Uterus (tissue), 4 donors: ENCODE measurements around the gene TSGA10IP. TPM values are rescaled to one million over a fixed set of nuclear protein-coding genes. Genes with fewer than 3 reads are reported as not detected.

Source experiments
- DNase-seq, 2 donors: peaks; one replicate each; pipeline ENCODE4 v3.0.0-alpha.2; 2019 to 2020
- H3K27ac ChIP-seq, 2 donors: fragments of 200-600 bp; sonication (generic); 1 replicate in 1 of 2; 2 replicates in 1 of 2; pipeline ENCODE4 v1.5.1; 2016 to 2018
- H3K27me3 ChIP-seq, 2 donors: fragments of 200-600 bp; sonication (generic); one replicate each; pipeline ENCODE4 v1.5.1; 2018 to 2019; ENCODE audit warnings: control low read depth in 1 of 2
- H3K36me3 ChIP-seq, 2 donors: fragments of 200-600 bp; sonication (generic); one replicate each; pipeline ENCODE4 v1.5.1; 2019; ENCODE audit warnings: control low read depth in 1 of 2
- H3K4me1 ChIP-seq, 2 donors: fragments of 200-600 bp; sonication (generic); one replicate each; pipeline ENCODE4 v1.5.1; 2018 to 2019; ENCODE audit warnings: control low read depth in 1 of 2
- H3K4me3 ChIP-seq, 2 donors: fragments of 200-600 bp; sonication (generic); 1 replicate in 1 of 2; 2 replicates in 1 of 2; pipeline ENCODE4 v1.5.1; 2018 to 2019; ENCODE audit warnings: mild to moderate bottlenecking in 1 of 2
- H3K9me3 ChIP-seq, 2 donors: fragments of 200-600 bp; sonication (generic); one replicate each; pipeline ENCODE4 v1.5.1; 2019; ENCODE audit warnings: control low read depth in 1 of 2
- POLR2A ChIP-seq, 2 donors: fragments of 450-650 bp; IDR thresholded peaks; one replicate each; pipeline ENCODE4 v1.6.1; 2016; ENCODE audit warnings: antibody characterized with exemption in 2 of 2, mild to moderate bottlenecking in 1 of 2, moderate library complexity in 1 of 2
- intact Hi-C: fragments of 100-400 bp; cut with DNase I; formaldehyde crosslinking; loops from one replicate; pipeline ENCODE4 v1.15.1; 2023; ENCODE audit warnings: low total_unique reads
- total RNA-seq, 4 donors: library from RNA; depleted of rRNA in 3 of 4; stranded (reverse); fragments of >200 nt in 3 of 4; gene quantifications; one replicate each; pipeline versions ENCODE4 v1.1.0 to v1.2.4, GENCODE V29; 2014 to 2023
- TF ChIP-seq, protein P1 (sequence below), 4 experiments: fragments of 200-600 bp in 2 of 4; fragments of 450-650 bp in 2 of 4; sonication (generic) in 2 of 4; IDR thresholded peaks; one replicate each; pipeline ENCODE4 v1.5.1; 2016 to 2019; ENCODE audit warnings: antibody characterized with exemption in 4 of 4, mild to moderate bottlenecking in 2 of 4, moderate library complexity in 1 of 4
- donor health status: DM: yes; HTN: yes; CAD: no.

Gene TSGA10IP
- total RNA-seq, 4 donors from 2014 or later: not detected

DNA sequence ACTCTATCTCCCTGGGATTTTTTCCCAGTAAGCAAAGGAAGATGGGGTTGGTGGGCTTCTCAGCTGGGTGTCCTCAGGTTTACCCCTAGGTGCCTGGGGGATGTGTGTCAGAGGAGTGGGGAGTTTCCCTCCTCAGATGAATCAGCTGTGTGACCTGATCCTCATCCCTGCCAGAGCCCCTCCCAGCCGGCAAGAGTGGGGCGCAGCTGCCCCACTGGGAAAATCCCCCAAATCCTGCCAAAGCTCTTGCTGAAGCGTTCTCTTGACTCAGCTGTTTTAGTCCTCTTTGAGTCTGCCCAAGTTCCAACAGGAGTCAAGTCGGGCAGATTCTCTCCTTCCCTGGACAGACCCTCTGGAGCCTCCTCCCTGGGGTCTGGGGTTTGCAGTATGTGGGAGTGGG, 32.4 kb upstream of the TSGA10IP start:
- TF ChIP-seq, protein P1, sequence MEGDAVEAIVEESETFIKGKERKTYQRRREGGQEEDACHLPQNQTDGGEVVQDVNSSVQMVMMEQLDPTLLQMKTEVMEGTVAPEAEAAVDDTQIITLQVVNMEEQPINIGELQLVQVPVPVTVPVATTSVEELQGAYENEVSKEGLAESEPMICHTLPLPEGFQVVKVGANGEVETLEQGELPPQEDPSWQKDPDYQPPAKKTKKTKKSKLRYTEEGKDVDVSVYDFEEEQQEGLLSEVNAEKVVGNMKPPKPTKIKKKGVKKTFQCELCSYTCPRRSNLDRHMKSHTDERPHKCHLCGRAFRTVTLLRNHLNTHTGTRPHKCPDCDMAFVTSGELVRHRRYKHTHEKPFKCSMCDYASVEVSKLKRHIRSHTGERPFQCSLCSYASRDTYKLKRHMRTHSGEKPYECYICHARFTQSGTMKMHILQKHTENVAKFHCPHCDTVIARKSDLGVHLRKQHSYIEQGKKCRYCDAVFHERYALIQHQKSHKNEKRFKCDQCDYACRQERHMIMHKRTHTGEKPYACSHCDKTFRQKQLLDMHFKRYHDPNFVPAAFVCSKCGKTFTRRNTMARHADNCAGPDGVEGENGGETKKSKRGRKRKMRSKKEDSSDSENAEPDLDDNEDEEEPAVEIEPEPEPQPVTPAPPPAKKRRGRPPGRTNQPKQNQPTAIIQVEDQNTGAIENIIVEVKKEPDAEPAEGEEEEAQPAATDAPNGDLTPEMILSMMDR (IDR thresholded peaks at IDR 0.05): no peak
- no peak for TF ChIP-seq POLR2A (IDR thresholded peaks at IDR 0.05)
- H3K9me3 ChIP-seq: no peaks in the 10 kb centered on the region
- H3K36me3 ChIP-seq: no peaks in the 10 kb centered on the region
- peaks cover 13 to 26% of the 10 kb centered on the region in 2 donors for H3K4me1 ChIP-seq
- DNase-seq: no peak
- peak overlapping the region in 1 of 2 donors; percentile 18 for H3K27ac ChIP-seq
- intact Hi-C loops: no loop called here
- H3K27me3 ChIP-seq: no peaks in the 10 kb centered on the region
- no peak overlapping the region for H3K4me3 ChIP-seq

- Histone ChIP-seq H3K27ac (peak overlapping the region; percentile 94 to 97), H3K36me3 (no peaks in the 10 kb centered on the region), H3K4me1 (peaks cover 15 to 29% of the 10 kb centered on the region in 2 donors), H3K27me3 (no peaks in the 10 kb centered on the region), H3K4me3 (peak overlapping the region in 1 of 2 donors; percentile 2), H3K9me3 (no peaks in the 10 kb centered on the region)
- no peak for DNase-seq
- intact Hi-C loops: no loop called here
- TF ChIP-seq, protein P1 (IDR thresholded peaks at IDR 0.05): no peak
- no peak for TF ChIP-seq POLR2A (IDR thresholded peaks at IDR 0.05)
These were observed 30.0 kb upstream of the TSGA10IP start for GRCh38 chr11:65915101-65915820.

DNA sequence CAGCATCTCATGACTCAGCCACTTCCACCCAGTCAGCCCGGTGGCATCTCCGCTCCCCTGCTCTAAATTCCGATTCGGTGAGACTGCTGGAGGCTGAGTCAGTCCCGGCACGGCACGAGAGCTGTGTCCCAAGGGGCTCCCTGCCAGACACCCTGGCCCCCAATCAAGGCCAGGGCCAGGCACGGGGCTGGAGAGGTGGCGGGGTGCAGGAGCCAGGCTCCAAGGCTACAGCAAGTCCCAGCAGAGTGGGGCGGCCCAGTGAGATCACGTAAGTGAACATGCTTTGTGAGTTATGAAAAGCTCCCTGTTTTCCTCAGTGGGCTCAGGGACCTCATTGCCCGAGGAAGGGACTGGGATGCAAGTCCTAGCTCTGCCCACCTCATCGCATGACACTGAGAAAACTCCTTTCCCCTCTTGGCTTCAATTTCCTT, 29.4 kb upstream of the TSGA10IP start:
- H3K27ac ChIP-seq: peak overlapping the region; percentile 94 to 97
- peaks cover 21 to 35% of the 10 kb centered on the region in 2 donors for H3K4me1 ChIP-seq
- no peaks in the 10 kb centered on the region for H3K36me3 ChIP-seq
- no peaks in the 10 kb centered on the region for H3K27me3 ChIP-seq
- H3K9me3 ChIP-seq: no peaks in the 10 kb centered on the region
- intact Hi-C loops: no loop called here
- peak; percentile 89 to 94 for DNase-seq
- TF ChIP-seq POLR2A (IDR thresholded peaks at IDR 0.05): peak; percentile 27 to 48
- TF ChIP-seq, protein P1 (IDR thresholded peaks at IDR 0.05): no peak
- peak overlapping the region in 1 of 2 donors; percentile 2 for H3K4me3 ChIP-seq

GRCh38 chr11:65916391-65916790, 28.9 kb upstream of the TSGA10IP start:
- Histone ChIP-seq H3K27me3 (no peaks in the 10 kb centered on the region), H3K9me3 (no peaks in the 10 kb centered on the region), H3K4me1 (peaks cover 23 to 39% of the 10 kb centered on the region in 2 donors), H3K4me3 (no peak overlapping the region), H3K36me3 (no peaks in the 10 kb centered on the region), H3K27ac (peak overlapping the region; percentile 94 to 97)
- TF ChIP-seq POLR2A (IDR thresholded peaks at IDR 0.05): no peak
- TF ChIP-seq, protein P1 (IDR thresholded peaks at IDR 0.05): no peak
- intact Hi-C loops: no loop called here
- DNase-seq: no peak

DNA sequence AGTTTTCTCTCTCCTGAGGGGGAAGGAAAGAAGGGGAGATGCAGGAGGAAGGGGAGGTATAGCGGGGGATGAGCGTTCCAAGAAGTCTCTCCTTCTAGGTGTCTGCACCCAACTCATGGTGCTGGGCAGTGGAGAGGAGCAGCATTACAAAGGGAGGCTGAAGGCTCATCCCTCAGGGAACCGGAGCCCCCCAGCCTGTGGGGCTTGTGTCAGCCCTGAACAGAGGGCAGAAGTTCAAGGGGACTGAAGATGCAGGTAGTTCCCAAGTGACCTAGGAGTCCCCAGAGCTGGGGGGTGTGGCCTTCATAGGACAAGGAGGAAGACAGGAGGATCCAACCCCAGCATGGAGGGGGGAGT, 28.2 kb upstream of the TSGA10IP start:
- intact Hi-C loops: no loop called here
- no peak overlapping the region for H3K4me3 ChIP-seq
- peaks cover 23 to 39% of the 10 kb centered on the region in 2 donors for H3K4me1 ChIP-seq

More for the DNA sequence above, 28.2 kb upstream of the TSGA10IP start:
- DNase-seq: no peak
- no peaks in the 10 kb centered on the region for H3K27me3 ChIP-seq
- H3K36me3 ChIP-seq: no peaks in the 10 kb centered on the region
- TF ChIP-seq POLR2A (IDR thresholded peaks at IDR 0.05): no peak
- TF ChIP-seq, protein P1 (IDR thresholded peaks at IDR 0.05): no peak
- H3K9me3 ChIP-seq: no peaks in the 10 kb centered on the region
- H3K27ac ChIP-seq: peak overlapping the region; percentile 94 to 97
